Measurements from ENCODE around the gene CHRNA4.

Gene CHRNA4

DNA sequence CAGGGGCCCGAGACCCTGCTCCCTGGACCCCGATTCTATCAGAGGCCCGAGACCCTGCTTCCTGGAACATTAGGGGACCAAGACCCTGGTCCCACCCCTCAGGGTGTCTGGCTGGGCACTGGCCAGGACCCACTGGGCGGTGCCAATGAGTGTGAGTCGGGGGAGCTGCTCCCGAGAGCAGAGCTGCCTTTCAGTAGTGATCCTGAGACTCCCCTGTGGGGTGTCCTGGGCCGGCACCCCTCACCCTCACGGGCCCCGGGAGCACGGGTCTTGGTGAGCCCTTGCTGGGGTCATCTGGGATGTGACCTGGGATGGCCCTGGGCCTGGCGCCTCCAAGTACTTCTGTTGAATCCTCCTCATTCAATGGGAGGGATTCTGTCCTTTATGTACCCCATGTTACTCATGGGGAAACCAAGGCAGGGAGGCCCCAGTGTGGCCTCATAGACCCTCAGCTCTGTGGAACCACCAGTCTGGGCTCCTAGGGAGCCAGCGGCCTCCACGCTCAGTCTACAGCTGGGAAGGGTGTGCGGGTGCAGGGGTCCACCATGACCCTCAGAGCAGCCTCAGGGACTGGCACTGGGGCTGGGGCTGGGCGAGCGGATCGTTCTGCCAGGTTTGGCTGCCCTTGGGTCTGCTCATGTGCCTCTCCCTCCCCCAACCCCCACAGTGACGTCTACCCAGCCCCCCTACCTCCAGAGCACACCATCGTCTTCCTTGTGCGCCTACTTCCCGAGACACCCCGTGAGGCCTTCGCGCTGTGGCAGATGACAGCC is 42.6 kb downstream of the CHRNA4 start:
- DNase-seq = no peak

DNA sequence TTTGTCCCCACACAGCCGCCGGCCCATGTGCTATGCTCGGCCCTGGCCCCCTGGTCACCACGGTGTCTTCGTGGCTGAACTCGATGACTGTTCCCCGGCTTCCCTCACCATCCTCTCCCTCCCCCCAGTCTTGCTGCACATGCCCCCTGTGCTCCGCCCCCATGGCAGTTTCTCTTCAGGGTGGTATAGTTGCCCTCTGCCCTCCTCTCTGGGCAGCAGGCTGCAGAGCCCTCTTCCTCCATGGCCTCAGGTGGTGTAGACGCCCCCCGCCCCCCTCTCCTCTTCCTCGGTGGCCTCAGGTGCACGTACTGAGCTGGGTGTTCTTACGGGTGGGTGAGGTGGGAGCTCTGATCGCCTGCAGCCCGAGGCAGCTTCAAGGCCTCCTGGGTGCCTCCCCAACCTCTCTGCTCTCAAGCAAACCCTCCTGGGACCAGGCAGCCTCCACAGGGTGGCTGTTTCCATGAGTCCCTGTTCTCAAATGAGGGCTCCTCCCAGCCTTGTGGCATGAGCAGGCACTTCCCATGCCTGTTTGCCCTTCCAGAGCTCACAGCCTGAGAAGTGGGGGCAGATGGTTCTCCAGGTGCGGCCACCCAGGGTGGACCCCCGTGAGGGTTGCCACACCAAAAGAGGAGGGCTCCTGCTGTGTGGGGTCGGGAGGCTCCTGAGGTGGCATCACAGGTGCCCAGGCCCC is 43.4 kb downstream of the CHRNA4 start:
- peak; percentile 62 for DNase-seq

- DNase-seq = no peak
Observed at GRCh38 chr20:63317061-63317460, 44.1 kb downstream of the CHRNA4 start.

GRCh38 chr20:63316502-63316921 is 44.6 kb downstream of the CHRNA4 start:
- peak; percentile 61 for DNase-seq

DNA sequence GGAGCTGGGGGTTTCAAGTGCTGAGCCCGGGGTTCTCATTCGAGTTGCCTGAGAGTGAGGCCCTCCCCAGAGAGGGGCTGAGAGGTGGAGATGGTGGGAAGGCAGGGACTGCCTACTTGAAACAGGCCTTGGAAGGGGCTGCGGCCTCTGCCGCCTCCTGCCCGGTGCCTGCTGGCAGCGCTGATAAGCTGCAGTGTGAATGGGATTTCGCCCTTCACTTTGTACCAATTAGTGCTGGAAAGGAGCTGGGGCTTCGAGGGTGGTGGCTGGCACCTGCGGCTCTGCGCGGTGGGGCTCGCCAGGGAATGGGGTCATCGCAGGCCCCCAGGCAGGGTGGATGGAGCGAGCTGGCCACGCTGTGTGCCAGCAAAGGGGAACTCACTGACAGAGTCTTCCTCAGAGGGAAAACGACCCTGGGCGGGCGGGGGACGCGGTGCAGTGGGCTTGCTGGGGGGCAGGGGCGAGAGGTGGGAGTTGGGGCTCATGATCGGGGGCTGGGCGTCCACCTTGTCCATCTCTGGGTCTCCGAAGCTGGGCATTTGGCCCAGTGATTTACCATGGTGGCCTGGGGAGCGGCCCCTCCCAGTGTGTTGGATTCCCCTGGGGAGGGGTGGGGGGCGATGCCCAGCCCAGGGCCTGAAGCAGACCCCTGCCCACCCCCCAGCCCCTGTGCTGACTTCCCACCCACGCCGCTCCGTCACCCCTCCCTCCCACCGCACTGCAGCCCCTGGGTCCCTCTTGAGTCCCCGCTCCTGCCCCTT is 45.2 kb downstream of the CHRNA4 start:
- DNase-seq = no peak

GRCh38 chr20:63315240-63315689 is 45.9 kb downstream of the CHRNA4 start:
- no peak for DNase-seq

DNA sequence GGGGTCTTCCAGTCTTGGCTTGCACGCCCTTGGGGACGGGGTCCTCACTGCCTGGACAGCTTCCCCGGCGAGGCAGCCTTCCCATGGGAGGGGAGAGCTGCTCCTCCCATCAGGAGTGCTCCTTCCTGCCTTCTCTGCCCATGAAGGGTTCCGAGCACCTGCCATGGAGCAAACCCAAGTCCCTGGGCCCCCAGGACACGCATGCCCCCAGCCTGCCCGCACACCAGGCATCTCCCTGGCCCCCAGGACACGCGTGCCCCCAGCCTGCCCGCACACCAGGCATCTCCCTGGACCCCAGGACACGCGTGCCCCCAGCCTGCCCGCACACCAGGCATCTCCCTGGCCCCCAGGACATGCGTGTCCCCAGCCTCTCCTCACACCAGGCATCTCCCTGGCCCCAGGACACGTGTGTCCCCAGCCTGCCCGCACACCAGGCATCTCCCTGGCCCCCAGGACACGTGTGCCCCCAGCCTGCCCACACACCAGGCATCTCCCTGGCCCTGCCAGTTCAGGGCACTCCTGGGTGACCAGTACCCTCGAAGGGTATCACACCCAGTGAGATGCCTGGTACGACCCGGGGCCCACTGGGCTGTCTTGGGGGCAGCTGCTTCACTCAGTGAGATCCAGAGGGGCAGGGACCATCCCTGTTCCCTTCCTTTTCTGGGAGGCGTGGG is 46.4 kb downstream of the CHRNA4 start:
- no peak for DNase-seq

- DNase-seq = peak; percentile 44
Observed at GRCh38 chr20:63314015-63314471, 47.1 kb downstream of the CHRNA4 start.

DNA sequence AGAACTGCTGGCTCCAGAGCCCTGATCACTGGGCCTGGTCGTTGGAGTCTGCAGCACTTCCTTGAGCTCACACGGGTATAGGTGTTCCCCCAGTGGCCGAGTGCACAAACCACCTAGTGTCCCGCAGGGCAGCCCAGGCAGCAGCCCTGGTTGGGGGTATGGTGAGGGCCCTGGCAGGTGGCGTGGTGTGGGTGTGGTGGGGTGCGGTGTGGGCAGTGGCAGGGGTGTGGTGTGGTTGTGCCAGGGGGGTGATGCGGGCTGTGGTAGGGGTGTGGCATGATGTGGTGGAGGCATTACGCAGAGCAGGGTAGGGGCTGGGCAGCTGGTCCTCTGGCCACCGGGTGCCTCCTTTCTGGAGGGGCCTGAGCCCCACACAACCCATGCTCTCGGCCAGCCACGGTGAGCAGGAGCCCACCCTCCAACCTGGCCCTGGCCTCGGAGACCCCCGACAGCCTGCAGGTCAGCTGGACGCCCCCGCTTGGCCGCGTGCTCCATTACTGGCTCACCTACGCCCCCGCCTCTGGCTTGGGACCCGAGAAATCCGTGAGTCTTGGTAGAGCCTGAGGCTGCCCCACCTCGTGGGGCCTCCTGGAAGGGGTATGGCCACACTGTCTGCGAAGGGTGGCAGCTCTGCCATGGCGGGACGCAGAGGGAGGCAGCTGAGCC is 47.7 kb downstream of the CHRNA4 start:
- DNase-seq = peak; percentile 91

DNA sequence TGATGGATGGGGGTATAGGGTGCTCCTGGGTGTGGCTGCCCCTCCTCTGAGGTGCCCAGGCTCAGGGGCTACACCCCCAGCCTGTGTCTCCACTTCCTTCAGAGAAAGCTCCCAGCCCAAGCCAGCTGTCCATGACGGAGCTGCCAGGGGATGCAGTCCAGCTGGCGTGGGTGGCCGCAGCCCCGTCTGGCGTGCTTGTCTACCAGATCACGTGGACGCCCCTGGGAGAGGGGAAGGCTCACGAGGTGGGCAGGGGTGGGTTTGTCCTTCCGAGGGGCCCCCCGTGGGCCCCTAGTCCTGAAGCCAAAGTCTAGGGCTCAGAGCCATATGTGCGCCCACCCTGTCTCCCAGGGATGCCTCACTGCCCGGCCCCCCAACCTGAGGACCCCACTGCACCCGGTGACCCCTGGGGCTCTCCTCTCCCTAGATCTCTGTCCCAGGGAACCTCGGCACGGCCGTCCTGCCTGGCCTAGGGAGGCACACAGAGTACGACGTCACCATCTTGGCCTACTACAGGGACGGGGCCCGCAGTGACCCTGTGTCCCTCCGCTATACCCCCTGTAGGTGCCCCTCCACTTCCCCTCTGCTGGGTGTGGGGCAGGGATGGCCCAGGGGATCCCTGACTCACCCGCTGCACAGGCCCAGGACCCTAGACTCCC is 48.3 kb downstream of the CHRNA4 start:
- DNase-seq = no peak

- no peak for DNase-seq
Observed at GRCh38 chr20:63312273-63312672, 48.9 kb downstream of the CHRNA4 start.

- DNase-seq = no peak
Observed at GRCh38 chr20:63311833-63312243, 49.3 kb downstream of the CHRNA4 start.

GRCh38 chr20:63311186-63311832 is 49.8 kb downstream of the CHRNA4 start:
- DNase-seq = no peak

- DNase-seq = no peak
Observed at GRCh38 chr20:63310265-63310991, 50.7 kb downstream of the CHRNA4 start.

DNA sequence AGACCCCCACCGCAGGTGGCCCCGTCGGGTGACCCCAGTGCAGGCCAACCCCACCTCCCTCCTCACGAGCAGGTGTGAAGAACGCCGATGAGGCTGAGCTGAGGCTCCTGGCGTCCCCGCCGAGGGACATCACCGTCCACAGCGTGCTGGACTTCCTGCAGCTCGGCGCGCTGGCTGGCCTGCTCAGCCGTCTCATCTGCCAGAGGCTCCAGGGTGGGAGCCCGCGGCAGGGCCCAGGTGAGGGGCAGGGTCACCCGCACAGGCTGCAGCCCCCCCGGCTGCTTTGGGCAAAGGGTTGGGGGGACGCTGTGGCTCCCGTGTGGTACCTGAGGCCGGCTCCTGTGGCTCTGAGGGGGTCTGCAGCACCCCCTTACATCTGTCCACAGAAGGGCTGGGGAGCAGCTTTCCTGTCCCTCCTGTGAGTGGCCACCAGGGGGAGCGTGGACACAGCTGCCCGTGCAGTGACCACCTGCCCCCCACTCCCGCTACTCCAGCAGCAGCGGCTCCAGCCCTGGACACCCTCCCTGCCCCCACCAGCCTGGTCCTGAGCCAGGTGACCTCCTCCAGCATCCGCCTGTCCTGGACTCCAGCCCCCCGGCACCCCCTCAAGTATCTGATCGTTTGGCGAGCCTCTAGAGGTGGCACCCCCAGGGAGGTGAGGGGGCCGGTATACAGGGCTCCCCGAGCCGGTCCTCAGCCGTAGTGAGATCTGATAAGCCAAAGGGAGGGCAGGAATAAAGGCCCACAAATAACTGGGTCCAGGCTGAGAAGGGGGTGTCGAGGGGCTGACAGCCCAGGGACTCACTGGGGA is 51.7 kb downstream of the CHRNA4 start:
- DNase-seq = peak; percentile 91

- DNase-seq = no peak
Observed at GRCh38 chr20:63308218-63308911, 52.8 kb downstream of the CHRNA4 start.

DNA sequence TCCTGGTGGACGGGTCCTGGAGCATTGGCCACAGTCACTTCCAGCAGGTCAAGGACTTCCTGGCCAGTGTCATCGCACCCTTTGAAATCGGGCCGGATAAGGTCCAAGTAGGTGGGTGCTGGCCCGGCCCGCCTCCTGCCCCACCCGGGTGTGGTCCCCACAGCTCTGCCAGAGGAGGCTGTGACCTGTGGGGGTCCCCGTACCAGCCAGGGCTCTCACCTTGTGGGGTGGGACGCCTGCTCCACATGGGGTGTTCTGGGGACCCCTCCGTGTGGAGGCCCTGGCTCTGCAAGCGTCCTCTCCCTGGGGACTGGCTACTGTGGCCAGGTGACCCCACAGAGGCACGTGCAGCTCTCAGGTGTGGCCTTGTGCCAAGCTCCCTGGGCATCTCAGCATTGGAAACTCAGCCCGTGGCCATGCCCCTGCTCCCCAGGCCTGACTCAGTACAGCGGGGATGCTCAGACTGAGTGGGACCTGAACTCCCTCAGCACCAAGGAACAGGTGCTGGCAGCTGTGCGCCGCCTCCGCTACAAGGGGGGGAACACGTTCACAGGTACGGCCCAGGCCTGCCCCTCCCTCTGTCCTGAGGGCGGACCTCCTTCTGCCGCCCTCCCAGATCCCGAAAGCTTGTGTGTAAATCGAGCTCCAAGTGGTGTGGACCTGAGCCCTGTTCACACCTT is 53.5 kb downstream of the CHRNA4 start:
- DNase-seq = no peak
